Body of pancreas (tissue), 4 donors: ENCODE measurements around the gene CDH11. TPM values are rescaled to one million over a fixed set of nuclear protein-coding genes. Genes with fewer than 3 reads are reported as not detected.

Source experiments
- ATAC-seq: fragments of 150-250 bp; one replicate; pipeline ENCODE4 v1.9.1; 2016
- DNase-seq, 4 donors: peaks; one replicate each; pipeline ENCODE4 v3.0.0-alpha.2; 2019
- H3K27ac ChIP-seq, 4 donors: fragments of 200-600 bp; sonication (generic); 1 replicate in 3 of 4; 2 replicates in 1 of 4; pipeline versions ENCODE4 v1.5.1 to v1.6.1; 2016 to 2019; ENCODE audit warnings: mild to moderate bottlenecking in 1 of 4, mixed read lengths in 1 of 4, moderate library complexity in 1 of 4
- H3K27me3 ChIP-seq, 2 donors: fragments of 200-600 bp; sonication (generic); one replicate each; pipeline ENCODE4 v1.6.0; 2016; ENCODE audit warnings: mild to moderate bottlenecking in 1 of 2
- H3K36me3 ChIP-seq, 2 donors: fragments of 200-600 bp; sonication (generic); replicated peaks in 1 of 2; 2 replicates each; pipeline ENCODE4 v1.5.1; 2016; ENCODE audit warnings: low read depth in 2 of 2; ENCODE audit not compliant: insufficient read depth in 1 of 2
- H3K4me1 ChIP-seq: fragments of 200-600 bp; sonication (generic); one replicate; pipeline ENCODE4 v1.6.0; 2016
- H3K4me3 ChIP-seq, 2 donors: fragments of 200-600 bp; sonication (generic); 1 replicate in 1 of 2; 2 replicates in 1 of 2; pipeline ENCODE4 v1.5.1; 2016 to 2019
- H3K9me3 ChIP-seq, 3 donors: fragments of 200-600 bp; sonication (generic); 1 replicate in 2 of 3; 2 replicates in 1 of 3; pipeline ENCODE4 v1.5.1; 2016
- CTCF ChIP-seq, 7 experiments: fragments of 450-650 bp in 4 of 7; fragments of 200-600 bp in 3 of 7; sonication (generic) in 3 of 7; IDR thresholded peaks; one replicate each; pipeline ENCODE4 v1.5.1; 2016 to 2019; ENCODE audit warnings: antibody characterized with exemption in 7 of 7
- POLR2A ChIP-seq, 3 donors: fragments of 450-650 bp; IDR thresholded peaks; one replicate each; pipeline ENCODE4 v1.6.1; 2016; ENCODE audit warnings: antibody characterized with exemption in 3 of 3, mild to moderate bottlenecking in 2 of 3
- WGBS, 2 donors: methylation state at CpG; one replicate each; pipeline ENCODE4 v1.1.5; 2017; 5-methylcytosine and 5-hydroxymethylcytosine counted together
- intact Hi-C: fragments of 100-400 bp; cut with DNase I; formaldehyde crosslinking; loops from one replicate; pipeline ENCODE4 v1.15.1; 2023
- total RNA-seq, 2 donors: library from RNA; depleted of rRNA; stranded (reverse); fragments of >200 nt; gene quantifications; one replicate each; pipeline ENCODE4 v1.1.0, GENCODE V29; 2016

The CDH11 gene
- total RNA-seq, 2 donors from 2014 or later = 8.6 to 17.6 TPM

DNA sequence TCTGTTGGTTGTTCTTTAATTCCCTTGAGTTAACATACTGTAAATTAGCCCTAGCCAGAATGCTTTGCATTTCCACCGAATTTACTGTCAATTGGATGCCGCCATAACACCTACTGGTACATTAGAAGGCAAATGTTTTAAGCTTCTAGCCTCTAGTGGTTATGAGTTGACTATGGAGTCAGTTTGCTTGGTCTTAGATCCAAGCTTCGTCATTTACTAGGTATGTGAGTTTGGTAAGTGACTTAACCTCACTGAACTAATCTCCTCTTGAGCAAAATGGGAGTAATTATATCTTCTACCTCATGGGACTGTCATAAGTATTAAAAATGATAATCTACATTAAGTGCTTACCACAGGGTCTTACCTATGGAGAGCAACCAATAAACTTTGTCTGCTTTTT, 20.4 kb upstream of the CDH11 start:
- TF ChIP-seq POLR2A (IDR thresholded peaks at IDR 0.05) (no peak), CTCF (IDR thresholded peaks at IDR 0.05) (no peak)
- Histone ChIP-seq H3K36me3 (no peaks in the 10 kb centered on the region), H3K27ac (no peak overlapping the region), H3K9me3 (no peaks in the 10 kb centered on the region), H3K4me3 (no peak overlapping the region), H3K4me1 (no peaks in the 10 kb centered on the region), H3K27me3 (no peaks in the 10 kb centered on the region)
- intact Hi-C loops = no loop called here
- WGBS, 2 donors = 53 to 76% methylated on average over 3 of the region's 3 CpGs
- ATAC-seq (no peak), DNase-seq (no peak)

GRCh38 chr16:65136681-65137080, 14.8 kb upstream of the CDH11 start:
- Histone ChIP-seq H3K27me3 (no peaks in the 10 kb centered on the region), H3K4me1 (no peaks in the 10 kb centered on the region), H3K36me3 (no peaks in the 10 kb centered on the region), H3K4me3 (no peak overlapping the region), H3K9me3 (no peaks in the 10 kb centered on the region), H3K27ac (no peak overlapping the region)
- 52 to 68% methylated on average over 2 of the region's 2 CpGs for WGBS, 2 donors
- no peak for TF ChIP-seq CTCF (IDR thresholded peaks at IDR 0.05)
- no peak for TF ChIP-seq POLR2A (IDR thresholded peaks at IDR 0.05)
- ATAC-seq (no peak), DNase-seq (no peak)
- intact Hi-C loops = no loop called here

DNA sequence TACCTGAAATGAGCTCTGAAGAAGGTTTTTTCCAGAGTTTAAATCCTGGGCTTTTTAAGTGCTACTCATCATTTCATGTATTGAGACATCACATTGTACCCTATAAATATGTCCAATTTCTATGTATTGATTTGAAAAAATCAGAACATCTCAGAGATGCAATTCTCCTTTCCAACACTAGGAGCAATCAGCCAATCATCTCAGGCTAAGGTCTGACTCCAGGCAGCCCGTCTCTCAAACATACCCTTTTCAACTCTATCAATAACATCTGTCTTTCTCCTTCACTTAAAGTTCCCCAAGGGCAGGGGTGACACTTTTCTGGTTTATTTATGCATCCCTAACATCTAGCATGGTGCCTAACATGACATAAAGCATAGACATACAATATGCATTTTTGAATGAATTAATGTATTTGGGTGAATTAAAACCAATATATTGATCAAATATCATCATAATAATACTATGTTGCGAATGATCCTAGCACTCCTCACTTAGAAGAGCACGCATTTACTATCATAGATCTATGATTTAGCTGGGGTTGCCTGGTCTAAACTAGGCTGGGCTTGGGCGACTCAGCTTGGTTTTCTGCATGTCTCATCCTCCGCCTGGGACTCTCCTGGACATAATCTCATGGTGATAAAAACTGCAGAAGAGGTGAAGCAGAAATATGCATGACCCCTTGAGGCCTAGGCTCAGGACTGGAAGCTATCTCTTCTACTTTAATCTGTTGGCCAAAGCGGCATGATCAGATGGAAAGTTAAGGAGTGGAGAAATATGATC, 5.2 kb upstream of the CDH11 start:
- 84 to 91% methylated on average over 6 of the region's 6 CpGs for WGBS, 2 donors
- H3K27me3 ChIP-seq = no peaks in the 10 kb centered on the region
- intact Hi-C loops = no loop called here
- no peak for ATAC-seq
- H3K4me3 ChIP-seq = no peak overlapping the region
- H3K9me3 ChIP-seq = no peaks in the 10 kb centered on the region
- H3K27ac ChIP-seq = no peak overlapping the region
- no peak for DNase-seq
- TF ChIP-seq POLR2A (IDR thresholded peaks at IDR 0.05) (no peak), CTCF (IDR thresholded peaks at IDR 0.05) (peak in 2 of 7 experiments; percentile 8 to 17)
- peaks cover 12% of the 10 kb centered on the region for H3K4me1 ChIP-seq
- no peaks in the 10 kb centered on the region for H3K36me3 ChIP-seq

GRCh38 chr16:65125871-65126270, 4.0 kb upstream of the CDH11 start:
- TF ChIP-seq POLR2A (IDR thresholded peaks at IDR 0.05) = no peak
- no peak for TF ChIP-seq CTCF (IDR thresholded peaks at IDR 0.05)
- no peak overlapping the region for H3K4me3 ChIP-seq
- peaks cover 21% of the 10 kb centered on the region for H3K4me1 ChIP-seq
- H3K27me3 ChIP-seq = peaks cover 0 to 2% of the 10 kb centered on the region in 2 donors
- H3K36me3 ChIP-seq = no peaks in the 10 kb centered on the region
- no peak overlapping the region for H3K27ac ChIP-seq
- DNase-seq = no peak
- ATAC-seq = no peak
- 50 to 64% methylated on average over 5 of the region's 5 CpGs for WGBS, 2 donors
- no peaks in the 10 kb centered on the region for H3K9me3 ChIP-seq
- intact Hi-C loops = no loop called here

DNA sequence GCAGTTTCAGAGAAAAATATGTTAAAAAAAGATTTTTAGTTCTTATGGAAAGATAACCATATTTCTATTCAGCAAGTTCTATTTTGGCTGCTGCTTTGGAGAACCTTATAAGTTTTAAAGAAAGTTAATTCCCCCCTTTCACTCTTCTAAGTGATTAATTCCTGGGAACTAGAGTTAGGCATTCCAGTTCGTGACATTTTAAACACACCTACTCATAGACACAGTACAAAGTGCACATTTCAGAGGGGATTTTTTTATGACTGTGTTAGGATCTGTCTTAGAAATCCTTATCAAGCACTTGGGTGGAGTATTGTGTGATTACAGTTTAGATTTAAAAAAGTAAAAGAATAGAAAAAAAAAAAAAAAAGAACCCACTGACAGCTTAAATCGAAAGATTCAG, 3.5 kb upstream of the CDH11 start:
- DNase-seq (no peak), ATAC-seq (no peak)
- Histone ChIP-seq H3K36me3 (no peaks in the 10 kb centered on the region), H3K4me1 (peaks cover 24% of the 10 kb centered on the region), H3K9me3 (no peaks in the 10 kb centered on the region), H3K27ac (no peak overlapping the region), H3K27me3 (peaks cover 0 to 6% of the 10 kb centered on the region in 2 donors), H3K4me3 (no peak overlapping the region)
- TF ChIP-seq CTCF (IDR thresholded peaks at IDR 0.05) (no peak), POLR2A (IDR thresholded peaks at IDR 0.05) (no peak)
- WGBS, 2 donors = 11 to 19% methylated on average over 2 of the region's 2 CpGs
- intact Hi-C loops = no loop called here
